ENCODE results near the gene TRIL.

GRCh38 chr7:28957064-28957750 lies 923 bp downstream of the TRIL start:
- no peak for TF ChIP-seq POLR2A (IDR thresholded peaks at IDR 0.05; ENCODE audit: low read depth, low read length)
- no peak for TF ChIP-seq CTCF (IDR thresholded peaks at IDR 0.05; ENCODE audit: extremely low read depth in 1 of 2, insufficient read depth in 1 of 2, low read depth in 1 of 2, low read length in 2 of 2)
- TF ChIP-seq EZH2 (IDR thresholded peaks at IDR 0.05; ENCODE audit: borderline replicate concordance, low read depth, low read length, severe bottlenecking): no peak
- TF ChIP-seq POLR2AphosphoS5 (IDR thresholded peaks at IDR 0.05; ENCODE audit: insufficient read depth, low read depth, low read length): no peak
- no peak for TF ChIP-seq GATA2 (IDR thresholded peaks at IDR 0.05; ENCODE audit: insufficient read depth, insufficient read length, low read depth, low read length)
- no peak for TF ChIP-seq MYC (IDR thresholded peaks at IDR 0.05; ENCODE audit: low read depth, low read length)
- TF ChIP-seq FOS (IDR thresholded peaks at IDR 0.05; ENCODE audit: borderline replicate concordance, insufficient read depth, low read length): no peak
- TF ChIP-seq MAX (IDR thresholded peaks at IDR 0.05; ENCODE audit: insufficient read depth, insufficient read length): no peak

All from endothelial cell of umbilical vein (primary cell).